HCT116 (cell line): ENCODE data around the gene CDH22. TPM values are rescaled to one million over a fixed set of nuclear protein-coding genes. Genes with fewer than 3 reads are reported as not detected.

ENCODE experiments used
- ATAC-seq: fragments of 200-7000 bp; cut with Tn5 transposase; 2 replicates; pipeline ENCODE4 v1.9.1; 2020; ENCODE audit warnings: mild to moderate bottlenecking, moderate library complexity
- BruUV-seq: library from RNA; stranded (reverse); fragments of 400-500 nt; replicated peaks from 2 replicates; lab custom pipeline; 2021; lab: Mats Ljungman, UMichigan
- CTCF ChIA-PET: fragments of 300-600 bp; sonication (Branson Sonifier 250); formaldehyde crosslinking; loops from one replicate; lab custom pipeline; 2021; ENCODE audit warnings: antibody characterized with exemption; lab: Charles Lee
- POLR2A ChIA-PET: fragments of 300-600, 350-600 bp; sonication (Branson Sonifier 250); formaldehyde crosslinking; loops from one replicate; lab custom pipeline; 2021; ENCODE audit warnings: antibody characterized with exemption; lab: Charles Lee
- RAD21 ChIA-PET, 2 experiments: fragments of 300-600 bp; sonication (Branson Sonifier 250); formaldehyde crosslinking; loops; one replicate each; lab custom pipeline; 2023; ENCODE audit warnings: low total read pairs in 2 of 2; ENCODE audit not compliant: uncharacterized antibody in 2 of 2, unreplicated experiment in 2 of 2, low non-redundant PET in 1 of 2; lab: Charles Lee
- DNase-seq: peaks from one replicate; pipeline ENCODE4 v3.0.0-alpha.2; 2010; ENCODE audit warnings: low read depth, low spot score
- H2AFZ ChIP-seq: fragments of 200-600 bp; shearing (Covaris generic), sonication (generic); 2 replicates; pipeline ENCODE4 v1.6.1; 2017; ENCODE audit warnings: low read depth, mixed run types, mixed read lengths, antibody characterized with exemption, low read length; ENCODE audit not compliant: poor library complexity, severe bottlenecking
- H3K27ac ChIP-seq: 2 replicates; pipeline ENCODE4 v1.5.1; 2012; ENCODE audit warnings: low read depth, low read length
- H3K27me3 ChIP-seq: fragments of 200-600 bp; sonication (generic); 2 replicates; pipeline ENCODE4 v1.6.1; 2016; ENCODE audit warnings: mixed run types, low read length, mixed read lengths; ENCODE audit not compliant: insufficient read depth
- H3K36me3 ChIP-seq, 2 experiments: fragments of 200-500 bp in 1 of 2; fragments of 200-600 bp in 1 of 2; sonication (Bioruptor generic) in 1 of 2; sonication (generic) in 1 of 2; 2 replicates each; pipeline versions ENCODE4 v1.5.1 to v1.6.1; 2014 to 2016; ENCODE audit warnings: low read length in 2 of 2, inconsistent platforms in 1 of 2, mixed read lengths in 1 of 2, mixed run types in 1 of 2; ENCODE audit not compliant: insufficient read depth in 2 of 2, control insufficient read depth in 1 of 2
- H3K4me1 ChIP-seq, 2 experiments: fragments of 200-600 bp in 1 of 2; sonication (generic) in 1 of 2; 2 replicates each; pipeline versions ENCODE4 v1.5.1 to v1.6.1; 2012 to 2017; ENCODE audit warnings: low read length in 2 of 2, inconsistent platforms in 1 of 2, mild to moderate bottlenecking in 1 of 2, mixed read lengths in 1 of 2, mixed run types in 1 of 2, moderate library complexity in 1 of 2; ENCODE audit not compliant: insufficient read depth in 2 of 2, control insufficient read depth in 1 of 2
- H3K4me2 ChIP-seq: fragments of 200-600 bp; sonication (generic); 2 replicates; pipeline ENCODE4 v1.6.1; 2017; ENCODE audit warnings: mixed run types, low read length, mixed read lengths
- H3K4me3 ChIP-seq, 2 experiments: fragments of 200-600 bp in 1 of 2; sonication (generic) in 1 of 2; replicated peaks in 1 of 2; 2 replicates each; pipeline ENCODE4 v1.5.1; 2011 to 2016; ENCODE audit warnings: low read length in 2 of 2, control low read depth in 1 of 2, low read depth in 1 of 2, mild to moderate bottlenecking in 1 of 2, mixed read lengths in 1 of 2, mixed run types in 1 of 2
- H3K79me2 ChIP-seq: fragments of 200-600 bp; sonication (generic); 2 replicates; pipeline ENCODE4 v1.6.1; 2017; ENCODE audit warnings: mild to moderate bottlenecking, mixed run types, low read length, moderate library complexity, mixed read lengths; ENCODE audit not compliant: insufficient read depth
- H3K9ac ChIP-seq: fragments of 200-600 bp; sonication (generic); 2 replicates; pipeline ENCODE4 v1.6.1; 2016; ENCODE audit warnings: low read length, mixed read lengths
- H3K9me2 ChIP-seq: fragments of 200-600 bp; sonication (generic), shearing (Covaris generic); 2 replicates; pipeline ENCODE4 v1.6.1; 2017; ENCODE audit warnings: mixed run types, mild to moderate bottlenecking, moderate library complexity; ENCODE audit not compliant: insufficient read depth
- H3K9me3 ChIP-seq, 2 experiments: fragments of 200-500 bp in 1 of 2; fragments of 200-600 bp in 1 of 2; sonication (Bioruptor generic) in 1 of 2; sonication (generic) in 1 of 2; 2 replicates each; pipeline ENCODE4 v1.6.1; 2014 to 2017; ENCODE audit warnings: low read length in 2 of 2, mixed read lengths in 2 of 2, inconsistent platforms in 1 of 2, low read depth in 1 of 2, mild to moderate bottlenecking in 1 of 2, mixed run types in 1 of 2, moderate library complexity in 1 of 2; ENCODE audit not compliant: control insufficient read depth in 1 of 2, insufficient read depth in 1 of 2
- H4K20me1 ChIP-seq: fragments of 200-600 bp; sonication (generic), shearing (Covaris generic); 2 replicates; pipeline ENCODE4 v1.6.1; 2017; ENCODE audit warnings: mixed run types, mild to moderate bottlenecking, moderate library complexity; ENCODE audit not compliant: insufficient read depth
- CBX3 ChIP-seq: IDR thresholded peaks from 2 replicates; pipeline ENCODE4 v1.6.1; 2012; ENCODE audit warnings: low read depth
- EGR1 ChIP-seq: IDR thresholded peaks from 2 replicates; pipeline ENCODE4 v1.6.1; 2012; ENCODE audit warnings: low read depth
- JUND ChIP-seq: IDR thresholded peaks from 2 replicates; pipeline ENCODE4 v1.6.1; 2012
- RAD21 ChIP-seq: IDR thresholded peaks from 2 replicates; pipeline ENCODE4 v1.6.1; 2012; ENCODE audit warnings: low read depth, mild to moderate bottlenecking
- SP1 ChIP-seq: IDR thresholded peaks from 2 replicates; pipeline ENCODE4 v1.6.1; 2012; ENCODE audit warnings: low read depth
- intact Hi-C: fragments of 100-400 bp; cut with micrococcal nuclease; formaldehyde crosslinking; loops from 2 replicates; pipeline ENCODE4 v1.10.0; 2022
- total RNA-seq: library from RNA; stranded (reverse); gene quantifications from one replicate; pipeline ENCODE4 v1.2.1, GENCODE V29; 2021; ENCODE audit not compliant: unreplicated experiment
- TF ChIP-seq, protein P1 (sequence below): IDR thresholded peaks from 2 replicates; pipeline ENCODE4 v1.6.1; 2012; ENCODE audit warnings: low read depth

CDH22 gene
- total RNA-seq, 1 experiment from 2014 or later, result 1.8 TPM

- Histone ChIP-seq H3K27ac (no peak overlapping the region), H4K20me1 (no peaks in the 10 kb centered on the region), H2AFZ (no peak overlapping the region), H3K4me1 (no peaks in the 10 kb centered on the region), H3K27me3 (peaks cover 3% of the 10 kb centered on the region; the same call in 1 of the 2 replicates), H3K4me3 (no peak overlapping the region), H3K36me3 (no peaks in the 10 kb centered on the region), H3K9ac (no peak overlapping the region), H3K79me2 (no peaks in the 10 kb centered on the region), H3K9me2 (no peaks in the 10 kb centered on the region), H3K4me2 (no peak overlapping the region), H3K9me3 (no peaks in the 10 kb centered on the region)
- CTCF ChIA-PET, result no interaction called here
- ATAC-seq (no peak), DNase-seq (no peak)
- TF ChIP-seq SP1, result no peak
- TF ChIP-seq, protein P1, sequence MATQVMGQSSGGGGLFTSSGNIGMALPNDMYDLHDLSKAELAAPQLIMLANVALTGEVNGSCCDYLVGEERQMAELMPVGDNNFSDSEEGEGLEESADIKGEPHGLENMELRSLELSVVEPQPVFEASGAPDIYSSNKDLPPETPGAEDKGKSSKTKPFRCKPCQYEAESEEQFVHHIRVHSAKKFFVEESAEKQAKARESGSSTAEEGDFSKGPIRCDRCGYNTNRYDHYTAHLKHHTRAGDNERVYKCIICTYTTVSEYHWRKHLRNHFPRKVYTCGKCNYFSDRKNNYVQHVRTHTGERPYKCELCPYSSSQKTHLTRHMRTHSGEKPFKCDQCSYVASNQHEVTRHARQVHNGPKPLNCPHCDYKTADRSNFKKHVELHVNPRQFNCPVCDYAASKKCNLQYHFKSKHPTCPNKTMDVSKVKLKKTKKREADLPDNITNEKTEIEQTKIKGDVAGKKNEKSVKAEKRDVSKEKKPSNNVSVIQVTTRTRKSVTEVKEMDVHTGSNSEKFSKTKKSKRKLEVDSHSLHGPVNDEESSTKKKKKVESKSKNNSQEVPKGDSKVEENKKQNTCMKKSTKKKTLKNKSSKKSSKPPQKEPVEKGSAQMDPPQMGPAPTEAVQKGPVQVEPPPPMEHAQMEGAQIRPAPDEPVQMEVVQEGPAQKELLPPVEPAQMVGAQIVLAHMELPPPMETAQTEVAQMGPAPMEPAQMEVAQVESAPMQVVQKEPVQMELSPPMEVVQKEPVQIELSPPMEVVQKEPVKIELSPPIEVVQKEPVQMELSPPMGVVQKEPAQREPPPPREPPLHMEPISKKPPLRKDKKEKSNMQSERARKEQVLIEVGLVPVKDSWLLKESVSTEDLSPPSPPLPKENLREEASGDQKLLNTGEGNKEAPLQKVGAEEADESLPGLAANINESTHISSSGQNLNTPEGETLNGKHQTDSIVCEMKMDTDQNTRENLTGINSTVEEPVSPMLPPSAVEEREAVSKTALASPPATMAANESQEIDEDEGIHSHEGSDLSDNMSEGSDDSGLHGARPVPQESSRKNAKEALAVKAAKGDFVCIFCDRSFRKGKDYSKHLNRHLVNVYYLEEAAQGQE, result no peak
- intact Hi-C loops, result loop anchor here (2.0 kb wide), 1 partner anchor 73 kb away; no protein-coding TSS in a partner anchor
- BruUV-seq, result no TSS peak
- RAD21 ChIA-PET, result no interaction called here
- POLR2A ChIA-PET, result no interaction called here
Measured at GRCh38 chr20:46265539-46265938, 42.8 kb downstream of the CDH22 start.

DNA sequence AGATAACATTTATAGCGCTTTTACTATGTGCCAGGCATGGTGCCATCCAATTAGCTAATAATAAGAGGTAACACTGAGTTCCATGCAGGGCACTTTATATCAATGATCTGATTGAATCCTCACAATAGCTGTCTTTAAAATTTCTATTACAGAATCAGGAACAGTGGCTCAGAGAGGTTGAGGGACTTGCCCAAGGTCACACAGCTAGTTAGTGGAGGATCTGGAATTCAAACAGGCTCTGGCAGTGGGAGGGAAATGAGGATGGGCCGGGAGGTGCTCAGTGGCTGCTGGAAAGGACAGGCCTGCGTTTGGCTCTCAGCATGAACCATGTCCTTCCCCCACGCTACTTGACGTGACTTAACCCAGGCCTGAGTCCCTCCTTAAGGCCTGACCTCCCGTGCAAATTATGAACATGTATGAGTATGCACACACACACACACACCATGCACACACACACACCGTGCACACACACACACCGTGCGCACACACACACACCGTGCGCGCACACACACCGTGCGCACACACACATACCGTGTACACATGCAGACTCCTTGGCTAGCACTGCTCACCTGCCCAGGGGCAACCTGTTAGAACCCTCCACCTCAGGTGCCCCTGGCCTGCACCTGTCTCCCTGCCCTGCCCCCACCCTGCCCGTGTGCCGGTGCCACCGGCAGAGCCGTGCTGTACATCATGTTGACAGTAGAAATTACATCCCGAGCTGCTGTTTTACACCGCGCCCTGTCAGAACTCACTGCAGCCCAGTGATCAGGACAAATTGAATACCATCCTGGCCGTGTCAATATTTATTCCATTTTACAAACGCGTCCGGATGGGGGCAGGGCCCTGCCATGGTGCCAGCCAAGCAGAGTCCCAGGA lies 43.7 kb downstream of the CDH22 start:
- TF ChIP-seq JUND (no peak), EGR1 (no peak), RAD21 (no peak), CBX3 (no peak)
- TF ChIP-seq, protein P1, result no peak
- ATAC-seq (no peak), DNase-seq (no peak)
- no peaks in the 10 kb centered on the region for H3K79me2 ChIP-seq
- no peak overlapping the region for H3K4me2 ChIP-seq
- intact Hi-C loops, result loop anchor here (2.0 kb wide), 1 partner anchor 74 kb away; no protein-coding TSS in a partner anchor
- H3K9me3 ChIP-seq, result no peaks in the 10 kb centered on the region
- no peaks in the 10 kb centered on the region for H3K9me2 ChIP-seq
- ChIA-PET RAD21 (interaction anchor here in 1 of 2 experiments (0.9 kb wide), 1 partner anchor 133 kb away, joined by 3 read pairs; no protein-coding TSS in a partner anchor), POLR2A (no interaction called here), CTCF (no interaction called here)
- H4K20me1 ChIP-seq, result no peaks in the 10 kb centered on the region
- no peak overlapping the region for H3K9ac ChIP-seq
- H3K4me1 ChIP-seq, result no peaks in the 10 kb centered on the region
- BruUV-seq, result no TSS peak
- H3K27ac ChIP-seq, result no peak overlapping the region
- H3K36me3 ChIP-seq, result no peaks in the 10 kb centered on the region
- no peaks in the 10 kb centered on the region for H3K27me3 ChIP-seq
- no peak overlapping the region for H3K4me3 ChIP-seq
- no peak overlapping the region for H2AFZ ChIP-seq
